A549 (cell line): ENCODE data around the gene ACTR1B. TPM values are rescaled to one million over a fixed set of nuclear protein-coding genes. Genes with fewer than 3 reads are reported as not detected.

ENCODE experiments used
- ATAC-seq, 2 experiments: fragments of 200-7000 bp in 1 of 2; fragments of >200 bp in 1 of 2; cut with Nextera tagmentation in 1 of 2; cut with Tn5 transposase in 1 of 2; 3 replicates each; pipeline versions ENCODE4 v1.8.0 to v1.9.1; 2018 to 2020; ENCODE audit warnings: mild to moderate bottlenecking in 1 of 2, moderate library complexity in 1 of 2
- CTCF ChIA-PET: fragments of 300-600 bp; sonication (Branson Sonifier 250); formaldehyde crosslinking; extraction: SDS; loops from one replicate; lab custom pipeline; 2021; ENCODE audit warnings: antibody characterized with exemption, inconsistent platforms; lab: Yijun Ruan, JAX
- POLR2A ChIA-PET: fragments of 350-600 bp; formaldehyde crosslinking; extraction: SDS; loops from one replicate; lab custom pipeline; 2021; ENCODE audit warnings: antibody characterized with exemption, inconsistent platforms; lab: Yijun Ruan, JAX
- DNase-seq, 2 experiments: peaks; one replicate each; pipeline versions ENCODE4 v3.0.0 to v3.0.0-alpha.2; 2011 to 2016; ENCODE audit warnings: low read depth in 1 of 2, low spot score in 1 of 2
- FAIRE-seq: peaks from 2 replicates; lab custom pipeline; 2011; peaks lifted over from hg19 to GRCh38; lab: Jason Lieb, UNC
- H3K27ac ChIP-seq, 2 experiments: fragments of >200 bp; sonication (Bioruptor Twin); formaldehyde crosslinking; 3 replicates each; pipeline ENCODE4 v1.5.1; 2016 to 2017
- H3K4me1 ChIP-seq: fragments of >200 bp; sonication (Bioruptor Twin); formaldehyde crosslinking; 3 replicates; pipeline ENCODE4 v1.6.1; 2016
- H3K4me2 ChIP-seq: fragments of >200 bp; sonication (Bioruptor Twin); formaldehyde crosslinking; 3 replicates; pipeline ENCODE4 v1.6.1; 2016
- H3K4me3 ChIP-seq: fragments of >200 bp; sonication (Bioruptor Twin); formaldehyde crosslinking; 3 replicates; pipeline ENCODE4 v1.5.1; 2016
- H3K9me3 ChIP-seq: fragments of >200 bp; sonication (Bioruptor Twin); formaldehyde crosslinking; 3 replicates; pipeline ENCODE4 v1.6.1; 2016
- ATOH8 ChIP-seq: fragments of 250-450 bp; sonication (Bioruptor Pico); IDR thresholded peaks from 2 replicates; pipeline ENCODE4 v1.5.0; 2020; ENCODE audit warnings: low read depth, mild to moderate bottlenecking, moderate library complexity
- BHLHE40 ChIP-seq: IDR thresholded peaks from 2 replicates; pipeline ENCODE4 v1.6.1; 2012; ENCODE audit warnings: low read depth, low read length, inconsistent platforms
- CBX2 ChIP-seq: fragments of 200-600 bp; sonication (generic); IDR thresholded peaks from 2 replicates; pipeline ENCODE4 v1.6.1; 2016; ENCODE audit warnings: low read depth, mild to moderate bottlenecking, borderline replicate concordance
- CEBPB ChIP-seq, 2 experiments: fragments of >200 bp in 1 of 2; sonication (Bioruptor Twin) in 1 of 2; formaldehyde crosslinking in 1 of 2; IDR thresholded peaks; 2 replicates each; pipeline ENCODE4 v1.6.1; 2012 to 2016
- CHD4 ChIP-seq: fragments of 200-600 bp; sonication (generic); IDR thresholded peaks from 2 replicates; pipeline ENCODE4 v1.6.1; 2016; ENCODE audit warnings: antibody characterized with exemption, mild to moderate bottlenecking, borderline replicate concordance
- CTCF ChIP-seq: fragments of >200 bp; sonication (Bioruptor Twin); formaldehyde crosslinking; IDR thresholded peaks from 3 replicates; pipeline ENCODE4 v1.5.1; 2016
- E2F6 ChIP-seq: IDR thresholded peaks from 2 replicates; pipeline ENCODE4 v1.6.1; 2012; ENCODE audit warnings: low read depth, borderline replicate concordance
- EHF ChIP-seq: fragments of 250-450 bp; sonication (Bioruptor Pico); IDR thresholded peaks from 2 replicates; pipeline ENCODE4 v1.5.0; 2020; ENCODE audit warnings: mild to moderate bottlenecking
- ELK1 ChIP-seq: fragments of 150-350 bp; IDR thresholded peaks from 2 replicates; pipeline ENCODE4 v1.6.1; 2014; ENCODE audit warnings: low read depth, mild to moderate bottlenecking, low read length
- EP300 ChIP-seq, 2 experiments: fragments of >200 bp; sonication (Bioruptor Twin); formaldehyde crosslinking; IDR thresholded peaks; 2 replicates in 1 of 2; 3 replicates in 1 of 2; pipeline ENCODE4 v1.6.1; 2016 to 2017
- ESRRA ChIP-seq: fragments of 150-350 bp; IDR thresholded peaks from 2 replicates; pipeline ENCODE4 v1.6.1; 2014; ENCODE audit warnings: mild to moderate bottlenecking, low read length, borderline replicate concordance
- FOSB ChIP-seq: fragments of 250-450 bp; sonication (Bioruptor Pico); IDR thresholded peaks from 2 replicates; pipeline ENCODE4 v1.5.0; 2020; ENCODE audit warnings: mild to moderate bottlenecking, moderate library complexity
- GATA3 ChIP-seq: IDR thresholded peaks from 2 replicates; pipeline ENCODE4 v1.6.1; 2012; ENCODE audit warnings: borderline replicate concordance
- HDAC2 ChIP-seq: fragments of 200-600 bp; sonication (generic); IDR thresholded peaks from 2 replicates; pipeline ENCODE4 v1.6.1; 2016
- HES2 ChIP-seq: fragments of >200 bp; sonication (Bioruptor Twin); formaldehyde crosslinking; IDR thresholded peaks from 2 replicates; pipeline ENCODE4 v1.6.1; 2016
- HEYL ChIP-seq: fragments of 250-450 bp; sonication (Bioruptor Pico); IDR thresholded peaks from 2 replicates; pipeline ENCODE4 v1.8.0; 2021; ENCODE audit warnings: mild to moderate bottlenecking, moderate library complexity
- HMGXB4 ChIP-seq: fragments of 250-450 bp; sonication (Bioruptor Pico); IDR thresholded peaks from 2 replicates; pipeline ENCODE4 v1.5.0; 2021; ENCODE audit warnings: mild to moderate bottlenecking, moderate library complexity, borderline replicate concordance
- HOXB5 ChIP-seq: fragments of 250-450 bp; sonication (Bioruptor Pico); IDR thresholded peaks from 2 replicates; pipeline ENCODE4 v1.5.0; 2020; ENCODE audit warnings: mild to moderate bottlenecking, moderate library complexity
- JUN ChIP-seq, 2 experiments: fragments of >200 bp; sonication (Bioruptor Twin); formaldehyde crosslinking; IDR thresholded peaks; 2 replicates in 1 of 2; 3 replicates in 1 of 2; pipeline ENCODE4 v1.6.1; 2016 to 2017
- JUNB ChIP-seq: fragments of >200 bp; sonication (Bioruptor Twin); formaldehyde crosslinking; IDR thresholded peaks from 2 replicates; pipeline ENCODE4 v1.6.1; 2016
- KDM5A ChIP-seq: fragments of 200-600 bp; sonication (generic); IDR thresholded peaks from 2 replicates; pipeline ENCODE4 v1.6.1; 2016; ENCODE audit warnings: antibody characterized with exemption, mild to moderate bottlenecking
- MAFK ChIP-seq: fragments of 450-650 bp; IDR thresholded peaks from 2 replicates; pipeline ENCODE4 v1.6.1; 2014; ENCODE audit not compliant: partially characterized antibody
- MAX ChIP-seq: IDR thresholded peaks from 2 replicates; pipeline ENCODE4 v1.6.1; 2012
- MAZ ChIP-seq: fragments of 150-350 bp; IDR thresholded peaks from 2 replicates; pipeline ENCODE4 v1.6.1; 2014; ENCODE audit warnings: antibody characterized with exemption, low read depth, low read length, borderline replicate concordance
- NR3C1 ChIP-seq: fragments of >200 bp; sonication (Bioruptor Twin); formaldehyde crosslinking; IDR thresholded peaks from 3 replicates; pipeline ENCODE4 v1.6.1; 2017
- POLR2A ChIP-seq: IDR thresholded peaks from 2 replicates; pipeline ENCODE4 v1.6.1; 2012; ENCODE audit warnings: mild to moderate bottlenecking, low read length
- POLR2AphosphoS2 ChIP-seq: conservative IDR thresholded peaks from 2 replicates; pipeline ENCODE4 v1.6.1; 2012; ENCODE audit warnings: low read length, improper control_type of control experiment, inconsistent platforms
- RAD21 ChIP-seq, 2 experiments: fragments of >200 bp in 1 of 2; sonication (Bioruptor Twin) in 1 of 2; formaldehyde crosslinking in 1 of 2; IDR thresholded peaks in 1 of 2; conservative IDR thresholded peaks in 1 of 2; 2 replicates in 1 of 2; 3 replicates in 1 of 2; pipeline ENCODE4 v1.6.1; 2012 to 2018; ENCODE audit warnings: inconsistent platforms in 1 of 2
- RARB ChIP-seq: fragments of 250-450 bp; sonication (Bioruptor Pico); IDR thresholded peaks from 2 replicates; pipeline ENCODE4 v1.8.0; 2021; ENCODE audit warnings: mild to moderate bottlenecking, moderate library complexity
- RCOR1 ChIP-seq: fragments of 150-350 bp; IDR thresholded peaks from 2 replicates; pipeline ENCODE4 v1.6.1; 2014; ENCODE audit warnings: antibody characterized with exemption, low read length, low read depth
- RNF2 ChIP-seq: fragments of 200-600 bp; sonication (generic); IDR thresholded peaks from 2 replicates; pipeline ENCODE4 v1.6.1; 2016; ENCODE audit warnings: low read depth, mild to moderate bottlenecking, antibody characterized with exemption, moderate library complexity, borderline replicate concordance
- SREBF2 ChIP-seq: fragments of 450-650 bp; IDR thresholded peaks from 2 replicates; pipeline ENCODE4 v1.6.1; 2014; ENCODE audit warnings: mild to moderate bottlenecking, moderate library complexity
- TFCP2L1 ChIP-seq: fragments of 250-450 bp; sonication (Bioruptor Pico); IDR thresholded peaks from 2 replicates; pipeline ENCODE4 v1.5.0; 2021; ENCODE audit warnings: mild to moderate bottlenecking
- TP53 ChIP-seq: fragments of 250-450 bp; sonication (Bioruptor Pico); IDR thresholded peaks from 2 replicates; pipeline ENCODE4 v1.5.0; 2021; ENCODE audit warnings: mild to moderate bottlenecking, moderate library complexity
- ZC3H11A ChIP-seq: fragments of 450-650 bp; IDR thresholded peaks from 2 replicates; pipeline ENCODE4 v1.6.1; 2014; ENCODE audit warnings: antibody characterized with exemption, mild to moderate bottlenecking
- WGBS: methylation state at CpG from one replicate; pipeline ENCODE4 v1.1.6; 2017; ENCODE audit errors: missing lambda C conversion rate; 5-methylcytosine and 5-hydroxymethylcytosine counted together
- polyA plus RNA-seq, 4 experiments: library from polyadenylated mRNA; depleted of rRNA in 3 of 4; stranded (reverse); fragments of >200 nt; fragmentation: RNase III in 1 of 4; extraction: RNeasy Plus Mini Kit Qiagen cat#74134 plus additional on column Dnase treatment in 1 of 4; gene quantifications; 2 replicates in 3 of 4; 3 replicates in 1 of 4; pipeline ENCODE4 v1.2.3, GENCODE V29; 2011 to 2017

The ACTR1B gene
- polyA plus RNA-seq, 2 of the 4 experiments (the other 2 are of a cell fraction) = 24.7 to 37.6 TPM

GRCh38 chr2:97663962-97664635, at the start of gene ACTR1B (continued):
- no peak for TF ChIP-seq TP53 (CRISPR knock-in tag)
- peak; percentile 78 for TF ChIP-seq MAFK
- TF ChIP-seq KDM5A = no peak
- no peak for TF ChIP-seq ELK1
- no peak for TF ChIP-seq EHF
- no peak for TF ChIP-seq HOXB5 (CRISPR knock-in tag)
- peak; percentile 65 for TF ChIP-seq POLR2A
- TF ChIP-seq NR3C1 = no peak
- TF ChIP-seq FOSB (CRISPR knock-in tag) = no peak
- no peak for TF ChIP-seq ESRRA
- no peak for TF ChIP-seq JUNB
- TF ChIP-seq HES2 = no peak
- peak; percentile 90; the same call in 1 of the 2 replicates for TF ChIP-seq E2F6
- no peak for TF ChIP-seq CBX2
- TF ChIP-seq CEBPB (IDR thresholded peaks at IDR 0.05) = no peak; a peak in 1 of 4 replicates
- no peak for TF ChIP-seq RNF2
- no peak for TF ChIP-seq HDAC2
- TF ChIP-seq HEYL (CRISPR knock-in tag) = no peak
- no peak for TF ChIP-seq RARB
- TF ChIP-seq JUN (IDR thresholded peaks at IDR 0.05) = peak; percentile 54 to 61; a peak in 3 of 5 replicates
- no peak for TF ChIP-seq CHD4
- TF ChIP-seq RCOR1 = no peak
- no peak for TF ChIP-seq EP300 (IDR thresholded peaks at IDR 0.05)
- no peak for TF ChIP-seq ZC3H11A
- no peak for TF ChIP-seq BHLHE40
- no peak for TF ChIP-seq POLR2AphosphoS2
- TF ChIP-seq TFCP2L1 (CRISPR knock-in tag) = no peak
- peak; percentile 30 to 46; a peak in 3 of 5 replicates for TF ChIP-seq RAD21 (conservative IDR thresholded peaks at IDR 0.05 in 1 of 2, IDR thresholded peaks at IDR 0.05 in 1 of 2)
- no peak for TF ChIP-seq GATA3
- no peak for TF ChIP-seq SREBF2
- TF ChIP-seq MAX = peak; percentile 82
- TF ChIP-seq, all 56 proteins: peak for 15

- FAIRE-seq (no peak), DNase-seq (no peak), ATAC-seq (no peak)
- Histone ChIP-seq H3K4me3 (no peak overlapping the region), H3K4me1 (no peaks in the 10 kb centered on the region), H3K4me2 (no peak overlapping the region), H3K9me3 (no peaks in the 10 kb centered on the region), H3K27ac (no peak overlapping the region)
- CTCF ChIA-PET = interaction anchor here (10.0 kb wide), 1 partner anchor 14 kb away, joined by 106 read pairs; no protein-coding TSS in a partner anchor
- no peak for TF ChIP-seq ATOH8
- TF ChIP-seq MAZ = no peak
- TF ChIP-seq GATA3 = no peak
- TF ChIP-seq HMGXB4 = no peak
- no peak for TF ChIP-seq POLR2AphosphoS2
- TF ChIP-seq CTCF = no peak
- POLR2A ChIA-PET = no interaction called here
- WGBS = 61% methylated on average over 9 of the region's 11 CpGs
Observed at GRCh38 chr2:97712693-97713295, 49.0 kb upstream of the ACTR1B start.
